ENCODE data around the gene UHRF1.
"Not testable (repeated sequence)": the region's sequence is repeated elsewhere in the genome, so short reads cannot be mapped to it uniquely, and the experiment has no call there.

UHRF1 gene

GRCh38 chr19:4937060-4937459, 27.8 kb downstream of the UHRF1 start:
- DNase-seq (ENCODE audit: low read depth): no peak

DNA sequence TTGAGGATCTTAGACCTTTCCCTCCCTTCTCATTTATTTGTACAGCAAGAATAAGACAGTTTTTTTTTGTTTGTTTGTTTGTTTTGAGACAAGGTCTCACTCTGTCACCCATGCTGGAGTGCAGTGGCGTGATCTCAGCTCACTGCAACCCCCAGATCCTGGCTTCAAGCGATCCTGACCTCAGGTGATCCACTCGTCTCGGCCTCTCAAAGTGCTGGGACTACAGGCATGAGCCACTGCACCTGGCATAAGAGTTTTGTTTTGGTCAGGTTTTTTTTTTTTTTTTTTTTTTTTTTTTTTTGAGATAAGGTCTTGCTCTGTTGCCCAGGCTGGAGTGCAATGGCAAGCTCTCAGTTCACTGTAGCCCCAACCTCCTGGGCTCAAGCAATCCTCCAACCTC, 29.2 kb downstream of the UHRF1 start:
- DNase-seq (ENCODE audit: low read depth): not testable (repeated sequence)

GRCh38 chr19:4939466-4939865, 30.2 kb downstream of the UHRF1 start:
- DNase-seq (ENCODE audit: low read depth): no peak

DNA sequence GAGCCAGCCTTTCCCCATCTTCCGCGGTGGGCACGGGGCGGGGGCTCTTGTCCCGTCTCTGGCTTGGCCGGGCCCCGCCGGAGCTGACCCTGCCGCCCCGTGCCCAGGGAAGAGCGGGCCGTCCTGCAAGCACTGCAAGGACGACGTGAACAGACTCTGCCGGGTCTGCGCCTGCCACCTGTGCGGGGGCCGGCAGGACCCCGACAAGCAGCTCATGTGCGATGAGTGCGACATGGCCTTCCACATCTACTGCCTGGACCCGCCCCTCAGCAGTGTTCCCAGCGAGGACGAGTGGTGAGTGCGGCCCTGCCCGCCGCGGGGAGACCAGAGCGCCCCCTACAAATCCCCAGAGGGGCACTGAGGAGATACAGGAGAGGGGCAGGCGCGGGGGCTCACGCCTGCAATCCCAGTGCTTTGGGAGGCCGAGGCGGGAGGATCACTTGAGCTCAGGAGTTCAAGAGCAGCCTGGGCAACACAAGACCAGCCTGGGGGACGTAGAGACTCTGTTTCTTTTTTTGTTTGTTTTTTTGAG, 32.4 kb downstream of the UHRF1 start:
- DNase-seq (ENCODE audit: low read depth): not testable (repeated sequence)

DNA sequence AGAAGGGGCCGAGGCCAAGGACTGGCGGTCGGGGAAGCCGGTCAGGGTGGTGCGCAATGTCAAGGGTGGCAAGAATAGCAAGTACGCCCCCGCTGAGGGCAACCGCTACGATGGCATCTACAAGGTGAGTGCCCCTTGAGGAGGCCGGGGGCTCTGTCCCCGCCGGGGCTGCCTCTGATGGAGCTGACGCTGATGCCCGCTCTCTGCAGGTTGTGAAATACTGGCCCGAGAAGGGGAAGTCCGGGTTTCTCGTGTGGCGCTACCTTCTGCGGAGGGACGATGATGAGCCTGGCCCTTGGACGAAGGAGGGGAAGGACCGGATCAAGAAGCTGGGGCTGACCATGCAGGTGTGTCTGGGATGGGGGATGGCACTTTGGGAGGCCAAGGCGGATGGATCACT, 41.3 kb downstream of the UHRF1 start:
- DNase-seq (ENCODE audit: low read depth): not testable (repeated sequence)

DNA sequence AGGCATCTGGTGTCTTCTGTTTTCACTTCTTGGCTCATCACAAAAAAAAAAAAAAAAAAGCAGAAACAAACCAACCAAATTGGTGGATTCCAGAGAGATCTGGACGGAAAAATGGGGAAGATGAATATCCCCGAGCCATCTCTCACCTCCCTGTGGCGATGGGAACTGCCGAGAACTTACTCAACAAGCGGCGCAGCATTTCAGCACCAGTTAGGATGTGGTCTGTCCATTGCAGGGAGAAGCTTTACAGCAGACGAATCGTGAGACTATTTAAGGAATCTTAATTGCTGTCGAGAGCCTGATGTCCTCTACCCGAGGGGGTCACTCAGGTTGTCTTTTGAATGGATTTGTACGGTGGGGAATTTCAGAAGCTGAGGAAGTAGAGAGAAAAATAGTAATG, 42.4 kb downstream of the UHRF1 start:
- no peak for DNase-seq (ENCODE audit: low read depth)

GRCh38 chr19:4952945-4953344, 43.6 kb downstream of the UHRF1 start:
- no peak for DNase-seq (ENCODE audit: low read depth)

GRCh38 chr19:4954320-4955149, 45.2 kb downstream of the UHRF1 start:
- DNase-seq (ENCODE audit: low read depth): not testable (repeated sequence)

GRCh38 chr19:4955274-4955673, 46.0 kb downstream of the UHRF1 start:
- DNase-seq (ENCODE audit: low read depth): no peak

GRCh38 chr19:4957981-4958380, 48.7 kb downstream of the UHRF1 start:
- no peak for DNase-seq (ENCODE audit: low read depth)

GRCh38 chr19:4962085-4962619, 52.9 kb downstream of the UHRF1 start:
- DNase-seq (ENCODE audit: low read depth): no peak

GRCh38 chr19:4965061-4965460, 55.8 kb downstream of the UHRF1 start:
- DNase-seq (ENCODE audit: low read depth): no peak

- DNase-seq (ENCODE audit: low read depth): no peak
Observed at GRCh38 chr19:4966591-4966990, 57.3 kb downstream of the UHRF1 start.

- no peak for DNase-seq (ENCODE audit: low read depth)
Observed at GRCh38 chr19:4967738-4968461, 58.6 kb downstream of the UHRF1 start.

DNA sequence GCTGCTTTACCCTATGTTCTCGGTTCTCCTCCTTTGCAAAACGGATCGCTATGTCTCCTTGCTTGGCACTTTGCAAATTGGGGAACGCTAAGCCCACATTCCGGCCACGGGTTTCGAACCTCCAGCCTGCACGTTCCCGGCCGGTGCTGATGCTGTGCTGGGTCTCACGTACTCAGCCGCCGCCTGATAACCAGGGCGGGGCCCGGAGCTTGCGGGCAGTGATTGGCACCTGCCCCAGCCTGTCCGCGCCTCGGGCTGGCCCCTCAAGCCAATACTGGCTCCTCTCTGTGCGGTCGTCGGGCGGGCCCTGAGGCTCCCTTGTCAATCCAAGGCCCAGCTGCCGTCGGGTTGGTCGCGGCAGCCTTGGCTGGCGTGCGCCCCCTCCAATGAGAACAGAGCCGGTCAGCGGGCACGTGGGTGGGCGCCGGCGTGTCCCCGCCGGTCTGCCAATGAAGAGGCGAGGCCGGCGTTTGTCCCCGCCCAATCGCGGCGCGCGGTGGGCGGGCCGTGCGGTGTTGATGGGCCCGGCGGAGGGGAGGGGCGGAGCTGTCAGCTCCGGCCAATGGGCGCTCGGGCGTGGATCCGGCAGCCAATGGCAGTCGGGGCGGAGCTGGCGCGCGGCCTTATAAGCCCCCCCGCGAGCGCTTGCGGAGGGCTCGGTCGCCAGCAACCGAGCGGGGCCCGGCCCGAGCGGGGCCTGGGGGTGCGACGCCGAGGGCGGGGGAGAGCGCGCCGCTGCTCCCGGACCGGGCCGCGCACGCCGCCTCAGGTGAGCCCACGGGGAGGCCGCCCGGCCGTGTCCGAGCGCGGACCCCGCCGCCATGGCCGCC, 59.4 kb downstream of the UHRF1 start, which contains the start of gene KDM4B:
Gene KDM4B, plus strand, starts transcription at position 652 of the 830 bp plus-strand sequence. CDS start 63,778 bp downstream, outside the sequence.
- DNase-seq (ENCODE audit: low read depth): peak; percentile 100

DNA sequence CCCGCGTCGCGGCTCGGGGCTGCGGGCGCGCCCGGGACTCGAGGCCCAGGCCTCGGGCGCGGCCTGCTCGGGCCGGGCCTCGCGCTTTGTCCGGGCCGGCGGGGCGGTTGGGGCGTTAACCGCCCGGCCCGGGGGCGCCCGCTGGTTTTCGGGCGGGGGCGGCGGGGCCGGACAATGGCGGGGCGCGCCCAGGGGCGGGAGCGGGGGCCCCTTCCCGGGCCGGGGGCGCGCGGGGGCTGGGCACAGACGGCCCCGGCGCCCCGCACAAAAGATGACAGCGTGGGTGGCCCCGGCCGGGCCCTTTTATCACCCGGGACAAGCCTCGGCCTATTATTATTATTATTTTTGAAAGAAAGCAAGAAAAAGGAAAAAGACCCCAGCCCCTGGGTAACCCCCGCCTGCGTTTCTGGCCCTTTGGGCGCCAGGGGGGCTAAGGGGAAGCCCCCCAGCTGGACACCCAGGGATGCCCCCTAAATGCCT, 60.0 kb downstream of the UHRF1 start:
- DNase-seq (ENCODE audit: low read depth): no peak

- no peak for DNase-seq (ENCODE audit: low read depth)
Observed at GRCh38 chr19:4969772-4970531, 60.7 kb downstream of the UHRF1 start.

DNA sequence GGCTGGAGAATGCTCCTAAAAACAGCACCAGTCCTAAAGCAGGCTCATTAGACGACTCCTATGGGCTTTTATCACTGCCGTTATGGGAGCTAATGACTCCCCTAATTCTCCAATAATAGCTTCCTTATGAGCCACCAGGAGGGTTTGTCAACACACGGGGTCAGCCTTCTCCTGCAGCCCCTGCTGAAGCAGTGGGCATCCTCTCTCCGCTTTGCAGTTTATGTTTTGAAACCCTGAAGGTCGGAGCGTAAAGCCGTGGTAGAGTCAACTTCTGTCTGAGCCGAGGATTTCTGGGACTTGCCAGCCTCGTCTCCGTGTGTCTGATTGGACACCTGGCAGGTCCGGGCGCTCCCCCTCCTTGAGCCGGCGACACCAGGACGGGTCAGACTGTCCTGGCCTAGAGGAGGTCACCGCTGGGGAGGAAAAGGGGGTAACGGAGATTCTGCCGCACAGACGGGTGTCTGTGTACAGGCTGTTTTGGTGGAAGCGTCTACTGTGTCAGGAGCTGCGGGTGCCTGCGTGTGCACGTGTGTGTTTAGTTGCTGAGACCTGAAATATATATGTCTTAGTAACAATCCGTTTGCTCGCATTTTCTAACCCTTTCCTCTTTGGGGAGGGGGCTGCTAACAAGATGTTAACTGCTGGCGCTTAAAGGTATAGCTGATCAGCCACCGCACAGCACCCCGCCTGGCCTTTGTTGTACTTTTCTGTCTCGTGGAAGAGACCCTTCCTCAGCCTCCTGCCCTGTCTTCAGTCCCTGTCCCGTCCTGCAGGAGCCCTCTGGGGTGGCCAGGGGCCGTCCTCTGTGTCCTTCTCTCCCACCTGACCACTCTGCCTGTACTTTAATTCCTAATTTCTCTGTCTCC, 61.5 kb downstream of the UHRF1 start:
- no peak for DNase-seq (ENCODE audit: low read depth)

GRCh38 chr19:4971424-4971793, 62.1 kb downstream of the UHRF1 start:
- DNase-seq (ENCODE audit: low read depth): no peak
